ENCODE measurements around the gene ZNF558.

The ZNF558 gene

GRCh38 chr19:8858260-8858659 is 26.2 kb upstream of the ZNF558 start:
- Mint-ChIP-seq H3K4me3 (no peak overlapping the region), H3K36me3 (ENCODE audit: low read depth) (no peaks in the 10 kb centered on the region), H3K9me3 (peaks cover 67% of the 10 kb centered on the region), H3K4me1 (no peaks in the 10 kb centered on the region), H3K27ac (no peak overlapping the region), H3K27me3 (ENCODE audit: low read depth, poor library complexity) (peaks cover 2% of the 10 kb centered on the region)
- DNase-seq, result no peak
- TF ChIP-seq CTCF (IDR thresholded peaks at IDR 0.05), result no peak

- no peaks in the 10 kb centered on the region for H3K4me1 Mint-ChIP-seq
- H3K27ac Mint-ChIP-seq, result no peak overlapping the region
- peaks cover 5% of the 10 kb centered on the region for H3K36me3 Mint-ChIP-seq (ENCODE audit: low read depth)
- DNase-seq, result no peak
- H3K27me3 Mint-ChIP-seq (ENCODE audit: low read depth, poor library complexity), result no peaks in the 10 kb centered on the region
- H3K9me3 Mint-ChIP-seq, result peaks cover 63% of the 10 kb centered on the region
- TF ChIP-seq CTCF (IDR thresholded peaks at IDR 0.05), result no peak
- no peak overlapping the region for H3K4me3 Mint-ChIP-seq
These were observed 18.4 kb upstream of the ZNF558 start for GRCh38 chr19:8850488-8850887.

- no peak for TF ChIP-seq CTCF (IDR thresholded peaks at IDR 0.05)
- Mint-ChIP-seq H3K27ac (no peak overlapping the region), H3K36me3 (ENCODE audit: low read depth) (peaks cover 5% of the 10 kb centered on the region), H3K9me3 (peaks cover 68% of the 10 kb centered on the region), H3K4me1 (no peaks in the 10 kb centered on the region), H3K27me3 (ENCODE audit: low read depth, poor library complexity) (no peaks in the 10 kb centered on the region), H3K4me3 (no peak overlapping the region)
- DNase-seq, result no peak
These were observed 17.1 kb upstream of the ZNF558 start for GRCh38 chr19:8849232-8849631.

- Mint-ChIP-seq H3K4me3 (no peak overlapping the region), H3K9me3 (peaks cover 77% of the 10 kb centered on the region), H3K27me3 (ENCODE audit: low read depth, poor library complexity) (no peaks in the 10 kb centered on the region), H3K36me3 (ENCODE audit: low read depth) (peaks cover 5% of the 10 kb centered on the region), H3K27ac (no peak overlapping the region), H3K4me1 (no peaks in the 10 kb centered on the region)
- no peak for TF ChIP-seq CTCF (IDR thresholded peaks at IDR 0.05)
- DNase-seq, result no peak
These were observed 14.7 kb upstream of the ZNF558 start for GRCh38 chr19:8846819-8847218.

- no peaks in the 10 kb centered on the region for H3K4me1 Mint-ChIP-seq
- H3K36me3 Mint-ChIP-seq (ENCODE audit: low read depth), result no peaks in the 10 kb centered on the region
- peaks cover 73% of the 10 kb centered on the region for H3K9me3 Mint-ChIP-seq
- no peaks in the 10 kb centered on the region for H3K27me3 Mint-ChIP-seq (ENCODE audit: low read depth, poor library complexity)
- H3K4me3 Mint-ChIP-seq, result no peak overlapping the region
- no peak for DNase-seq
- no peak for TF ChIP-seq CTCF (IDR thresholded peaks at IDR 0.05)
- H3K27ac Mint-ChIP-seq, result no peak overlapping the region
These were observed 8.6 kb upstream of the ZNF558 start for GRCh38 chr19:8840708-8841107.

GRCh38 chr19:8835877-8836276 is 3.8 kb upstream of the ZNF558 start:
- Mint-ChIP-seq H3K4me1 (peaks cover 9% of the 10 kb centered on the region), H3K27me3 (ENCODE audit: low read depth, poor library complexity) (no peaks in the 10 kb centered on the region), H3K27ac (no peak overlapping the region), H3K9me3 (peaks cover 74% of the 10 kb centered on the region), H3K36me3 (ENCODE audit: low read depth) (peaks cover 9% of the 10 kb centered on the region), H3K4me3 (no peak overlapping the region)
- TF ChIP-seq CTCF (IDR thresholded peaks at IDR 0.05), result no peak
- DNase-seq, result no peak

All from nephron progenitor cell (in vitro differentiated cells).